ENCODE results near the gene WDR33.

GRCh38 chr2:127826047-127826446 lies 15.1 kb upstream of the WDR33 start:
- TF ChIP-seq CTCF (IDR thresholded peaks at IDR 0.05; ENCODE audit: borderline replicate concordance, extremely low read depth, low read length, poor library complexity, severe bottlenecking), result no peak
- no peak for TF ChIP-seq EZH2 (IDR thresholded peaks at IDR 0.05; ENCODE audit: borderline replicate concordance, low read depth, low read length, severe bottlenecking)

Measured in DND-41 (cell line).